Measurements from ENCODE around the gene DOCK6. TPM values are rescaled to one million over a fixed set of nuclear protein-coding genes. Genes with fewer than 3 reads are reported as not detected.

DOCK6 gene
- total RNA-seq, 1 donor = 21.2 TPM

- DNase-seq (ENCODE audit: low read depth) = no peak
- no peak for TF ChIP-seq CTCF (IDR thresholded peaks at IDR 0.05; ENCODE audit: insufficient read depth, low read depth, low read length)
- no peak overlapping the region for H3K4me3 ChIP-seq (ENCODE audit: low read depth, low read length)
Observed at GRCh38 chr19:11290256-11290655, 27.9 kb upstream of the DOCK6 start.

GRCh38 chr19:11288349-11288748 lies 26.0 kb upstream of the DOCK6 start:
- peak; percentile 71 for TF ChIP-seq CTCF (IDR thresholded peaks at IDR 0.05; ENCODE audit: insufficient read depth, low read depth, low read length)
- DNase-seq (ENCODE audit: low read depth) = peak; percentile 40
- H3K4me3 ChIP-seq (ENCODE audit: low read depth, low read length) = no peak overlapping the region

GRCh38 chr19:11286312-11286974 lies 24.1 kb upstream of the DOCK6 start:
- peak; percentile 31 for DNase-seq (ENCODE audit: low read depth)
- no peak overlapping the region for H3K4me3 ChIP-seq (ENCODE audit: low read depth, low read length)
- TF ChIP-seq CTCF (IDR thresholded peaks at IDR 0.05; ENCODE audit: insufficient read depth, low read depth, low read length) = peak; percentile 12

GRCh38 chr19:11284515-11284914 lies 22.2 kb upstream of the DOCK6 start:
- H3K4me3 ChIP-seq (ENCODE audit: low read depth, low read length) = no peak overlapping the region
- DNase-seq (ENCODE audit: low read depth) = no peak
- no peak for TF ChIP-seq CTCF (IDR thresholded peaks at IDR 0.05; ENCODE audit: insufficient read depth, low read depth, low read length)

- no peak for TF ChIP-seq CTCF (IDR thresholded peaks at IDR 0.05; ENCODE audit: insufficient read depth, low read depth, low read length)
- H3K4me3 ChIP-seq (ENCODE audit: low read depth, low read length) = no peak overlapping the region
- DNase-seq (ENCODE audit: low read depth) = peak; percentile 61
Observed at GRCh38 chr19:11281356-11282049, 19.2 kb upstream of the DOCK6 start.

- no peak for DNase-seq (ENCODE audit: low read depth)
- H3K4me3 ChIP-seq (ENCODE audit: low read depth, low read length) = no peak overlapping the region
- no peak for TF ChIP-seq CTCF (IDR thresholded peaks at IDR 0.05; ENCODE audit: insufficient read depth, low read depth, low read length)
Observed at GRCh38 chr19:11279505-11280236, 17.3 kb upstream of the DOCK6 start.

Data from fibroblast of villous mesenchyme (primary cell).